Keratinocyte (primary cell): ENCODE results near the gene EGFL8. TPM values are rescaled to one million over a fixed set of nuclear protein-coding genes. Genes with fewer than 3 reads are reported as not detected.

Source experiments
- DNase-seq: peaks from one replicate; pipeline ENCODE4 v3.0.0-alpha.2; 2011; ENCODE audit warnings: low read depth, missing footprints, low spot score
- FAIRE-seq: peaks from 2 replicates; lab custom pipeline; 2011; peaks lifted over from hg19 to GRCh38; lab: Jason Lieb, UNC
- H2AFZ ChIP-seq: 2 replicates; pipeline ENCODE4 v1.6.0; 2012; ENCODE audit warnings: low read length, control low read depth, inconsistent platforms; ENCODE audit not compliant: control insufficient read depth
- H3K27ac ChIP-seq: 2 replicates; pipeline ENCODE4 v1.5.1; 2011; ENCODE audit warnings: low read length; ENCODE audit not compliant: control insufficient read depth, insufficient read depth
- H3K27me3 ChIP-seq: 3 replicates; pipeline ENCODE4 v1.6.0; 2011; ENCODE audit warnings: low read length; ENCODE audit not compliant: control insufficient read depth, insufficient read depth; ENCODE audit errors: extremely low read depth
- H3K36me3 ChIP-seq, 2 experiments: 2 replicates in 1 of 2; 3 replicates in 1 of 2; pipeline ENCODE4 v1.5.1; 2011; ENCODE audit warnings: low read length in 2 of 2, mild to moderate bottlenecking in 1 of 2; ENCODE audit not compliant: control insufficient read depth in 2 of 2, insufficient read depth in 2 of 2; ENCODE audit errors: extremely low read depth in 1 of 2
- H3K4me1 ChIP-seq: 3 replicates; pipeline ENCODE4 v1.5.1; 2011; ENCODE audit warnings: low read length; ENCODE audit not compliant: control insufficient read depth, insufficient read depth; ENCODE audit errors: extremely low read depth
- H3K4me2 ChIP-seq: 3 replicates; pipeline ENCODE4 v1.6.0; 2011; ENCODE audit warnings: low read depth, low read length; ENCODE audit not compliant: control insufficient read depth, insufficient read depth; ENCODE audit errors: extremely low read depth
- H3K4me3 ChIP-seq, 3 experiments: fragments of 200-600 bp in 1 of 3; sonication (generic) in 1 of 3; 2 replicates in 2 of 3; 3 replicates in 1 of 3; pipeline ENCODE4 v1.5.1; 2011 to 2016; ENCODE audit warnings: low read length in 3 of 3, mild to moderate bottlenecking in 3 of 3, control low read depth in 2 of 3, inconsistent platforms in 1 of 3, low read depth in 1 of 3, mixed read lengths in 1 of 3, mixed run types in 1 of 3, moderate library complexity in 1 of 3; ENCODE audit not compliant: control insufficient read depth in 2 of 3, insufficient read depth in 2 of 3; ENCODE audit errors: extremely low read depth in 1 of 3
- H3K79me2 ChIP-seq: 2 replicates; pipeline ENCODE4 v1.6.0; 2012; ENCODE audit warnings: low read length; ENCODE audit not compliant: control insufficient read depth, insufficient read depth
- H3K9ac ChIP-seq: 3 replicates; pipeline ENCODE4 v1.6.0; 2011; ENCODE audit warnings: low read length; ENCODE audit not compliant: control insufficient read depth, insufficient read depth; ENCODE audit errors: extremely low read depth
- H3K9me1 ChIP-seq: 3 replicates; pipeline ENCODE4 v1.6.0; 2011; ENCODE audit warnings: low read length; ENCODE audit not compliant: control insufficient read depth, insufficient read depth; ENCODE audit errors: extremely low read depth
- H3K9me3 ChIP-seq: 2 replicates; pipeline ENCODE4 v1.5.1; 2012; ENCODE audit warnings: low read depth, low read length; ENCODE audit not compliant: control insufficient read depth
- H4K20me1 ChIP-seq: 3 replicates; pipeline ENCODE4 v1.6.0; 2011; ENCODE audit warnings: low read length; ENCODE audit not compliant: control insufficient read depth, insufficient read depth; ENCODE audit errors: extremely low read depth
- EZH2 ChIP-seq: IDR thresholded peaks from one replicate; pipeline ENCODE4 v1.6.1; 2012; ENCODE audit warnings: inconsistent platforms, mild to moderate bottlenecking, low read length, moderate library complexity
- dilution Hi-C: fragments of 300-500 bp; cut with MboI; formaldehyde crosslinking; loops from one replicate; pipeline ENCODE4 v1.7.0; 2020; ENCODE audit warnings: low sequenced_read_pairs; ENCODE audit not compliant: extremely low pct_ligation_motif_present
- polyA plus RNA-seq, 5 experiments: library from polyadenylated mRNA; depleted of rRNA in 3 of 5; stranded (reverse) in 3 of 5; stranded (forward) in 1 of 5; unstranded in 1 of 5; fragments of >200 nt; gene quantifications; 1 replicate in 1 of 5; 2 replicates in 3 of 5; 3 replicates in 1 of 5; pipeline versions ENCODE4 v1.2.1 to v1.2.3, GENCODE V29; 2011 to 2012; ENCODE audit warnings: missing spikeins in 2 of 5, low read depth in 1 of 5, low replicate concordance in 1 of 5
- TF ChIP-seq, protein P1 (sequence below), 3 experiments: IDR thresholded peaks in 1 of 3; conservative IDR thresholded peaks in 1 of 3; optimal IDR thresholded peaks in 1 of 3; 2 replicates in 2 of 3; 3 replicates in 1 of 3; pipeline versions ENCODE3 to v1.5.1; 2011; ENCODE audit warnings: low read length in 3 of 3, mild to moderate bottlenecking in 3 of 3, moderate library complexity in 2 of 3, control low read depth in 1 of 3, inconsistent platforms in 1 of 3; ENCODE audit not compliant: insufficient read depth in 2 of 3; ENCODE audit errors: extremely low read depth in 1 of 3

EGFL8 gene
- polyA plus RNA-seq, 1 donor (not counting 4 experiments of a cell fraction or from before 2014, with no cell fraction given): 3.7 TPM

GRCh38 chr6:32163559-32164258 is 686 bp upstream of the EGFL8 start:
- no peak for TF ChIP-seq EZH2
- TF ChIP-seq, protein P1, sequence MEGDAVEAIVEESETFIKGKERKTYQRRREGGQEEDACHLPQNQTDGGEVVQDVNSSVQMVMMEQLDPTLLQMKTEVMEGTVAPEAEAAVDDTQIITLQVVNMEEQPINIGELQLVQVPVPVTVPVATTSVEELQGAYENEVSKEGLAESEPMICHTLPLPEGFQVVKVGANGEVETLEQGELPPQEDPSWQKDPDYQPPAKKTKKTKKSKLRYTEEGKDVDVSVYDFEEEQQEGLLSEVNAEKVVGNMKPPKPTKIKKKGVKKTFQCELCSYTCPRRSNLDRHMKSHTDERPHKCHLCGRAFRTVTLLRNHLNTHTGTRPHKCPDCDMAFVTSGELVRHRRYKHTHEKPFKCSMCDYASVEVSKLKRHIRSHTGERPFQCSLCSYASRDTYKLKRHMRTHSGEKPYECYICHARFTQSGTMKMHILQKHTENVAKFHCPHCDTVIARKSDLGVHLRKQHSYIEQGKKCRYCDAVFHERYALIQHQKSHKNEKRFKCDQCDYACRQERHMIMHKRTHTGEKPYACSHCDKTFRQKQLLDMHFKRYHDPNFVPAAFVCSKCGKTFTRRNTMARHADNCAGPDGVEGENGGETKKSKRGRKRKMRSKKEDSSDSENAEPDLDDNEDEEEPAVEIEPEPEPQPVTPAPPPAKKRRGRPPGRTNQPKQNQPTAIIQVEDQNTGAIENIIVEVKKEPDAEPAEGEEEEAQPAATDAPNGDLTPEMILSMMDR (optimal IDR thresholded peaks at IDR 0.05 in 1 of 3, IDR thresholded peaks at IDR 0.05 in 1 of 3, conservative IDR thresholded peaks at IDR 0.05 in 1 of 3; ENCODE audit: extremely low read depth in 1 of 3, insufficient read depth in 2 of 3, low read length in 3 of 3): no peak
- Histone ChIP-seq H3K4me2 (no peak overlapping the region), H3K4me1 (no peaks in the 10 kb centered on the region), H4K20me1 (no peaks in the 10 kb centered on the region), H3K79me2 (no peaks in the 10 kb centered on the region), H3K27me3 (no peaks in the 10 kb centered on the region), H3K9me3 (no peaks in the 10 kb centered on the region), H3K4me3 (no peak overlapping the region), H3K9ac (no peak overlapping the region), H2AFZ (no peak overlapping the region), H3K9me1 (no peaks in the 10 kb centered on the region), H3K36me3 (peaks cover 10 to 13% of the 10 kb centered on the region in 2 experiments), H3K27ac (no peak overlapping the region)
- dilution Hi-C loops: no loop called here
- FAIRE-seq: no peak
- DNase-seq: no peak

GRCh38 chr6:32166411-32167061 is 2.1 kb downstream of the EGFL8 start:
- no peak for FAIRE-seq
- no peaks in the 10 kb centered on the region for H3K4me1 ChIP-seq
- dilution Hi-C loops: no loop called here
- H3K4me2 ChIP-seq: no peak overlapping the region
- H3K9ac ChIP-seq: no peak overlapping the region
- no peak overlapping the region for H2AFZ ChIP-seq
- no peaks in the 10 kb centered on the region for H3K9me3 ChIP-seq
- TF ChIP-seq, protein P1 (optimal IDR thresholded peaks at IDR 0.05 in 1 of 3, IDR thresholded peaks at IDR 0.05 in 1 of 3, conservative IDR thresholded peaks at IDR 0.05 in 1 of 3; ENCODE audit: extremely low read depth in 1 of 3, insufficient read depth in 2 of 3, low read length in 3 of 3): peak in 1 of 3 experiments; percentile 38
- TF ChIP-seq EZH2: no peak
- H3K9me1 ChIP-seq: no peaks in the 10 kb centered on the region
- no peaks in the 10 kb centered on the region for H3K27me3 ChIP-seq
- H3K79me2 ChIP-seq: no peaks in the 10 kb centered on the region
- H3K4me3 ChIP-seq: no peak overlapping the region
- H3K27ac ChIP-seq: no peak overlapping the region
- H4K20me1 ChIP-seq: no peaks in the 10 kb centered on the region
- peaks cover 19 to 27% of the 10 kb centered on the region in 2 experiments for H3K36me3 ChIP-seq
- no peak for DNase-seq
